HG02943 (cell line): ENCODE measurements around the gene NR1H4.
"Not testable (repeated sequence)": the region's sequence is repeated elsewhere in the genome, so short reads cannot be mapped to it uniquely, and the experiment has no call there.

Experiments
- ATAC-seq: cut with Tn5 transposase; IDR thresholded peaks from one replicate; pipeline ENCODE4 v1.9.1; 2021; ENCODE audit warnings: mild to moderate bottlenecking, low read depth, moderate library complexity; ENCODE audit not compliant: unreplicated experiment

Gene NR1H4

DNA sequence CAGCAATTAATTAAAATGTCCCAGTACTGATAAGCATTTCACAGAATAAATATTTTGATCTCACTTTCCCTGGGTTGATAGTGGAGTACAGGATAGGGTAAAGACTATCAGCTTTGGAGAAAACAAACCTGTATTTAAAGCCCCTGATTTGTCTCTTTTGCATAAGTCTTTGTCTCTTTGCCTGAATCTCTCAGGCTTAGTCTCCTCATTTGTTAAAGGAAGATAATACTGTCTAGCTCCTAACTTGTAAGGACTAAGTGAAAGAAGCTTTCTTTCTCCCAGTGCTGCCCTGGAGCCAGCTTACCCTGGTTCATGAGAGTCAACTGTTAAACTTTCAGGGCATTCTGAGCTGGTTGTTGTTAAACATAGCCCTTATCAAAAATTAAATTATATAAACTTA, 5.5 kb upstream of the NR1H4 start:
- ATAC-seq: no peak

DNA sequence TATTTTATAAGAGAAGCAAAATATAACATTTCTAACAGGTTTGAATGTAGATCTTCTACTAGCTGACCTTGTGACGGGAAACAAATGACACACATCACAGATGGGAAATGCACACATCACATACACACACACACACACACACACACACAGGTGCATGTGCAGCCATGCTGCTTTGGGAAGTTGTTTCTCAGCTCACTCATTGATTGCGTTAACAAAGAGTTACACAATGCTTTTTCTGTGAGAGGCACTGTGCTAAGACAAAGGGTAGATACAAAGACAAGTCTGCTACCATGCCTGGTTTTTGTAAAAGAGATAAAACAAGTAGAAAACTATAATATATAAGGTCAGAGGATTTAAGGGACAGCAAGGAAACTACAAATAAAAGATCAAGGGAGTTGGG, 1.3 kb upstream of the NR1H4 start:
- ATAC-seq: no peak

DNA sequence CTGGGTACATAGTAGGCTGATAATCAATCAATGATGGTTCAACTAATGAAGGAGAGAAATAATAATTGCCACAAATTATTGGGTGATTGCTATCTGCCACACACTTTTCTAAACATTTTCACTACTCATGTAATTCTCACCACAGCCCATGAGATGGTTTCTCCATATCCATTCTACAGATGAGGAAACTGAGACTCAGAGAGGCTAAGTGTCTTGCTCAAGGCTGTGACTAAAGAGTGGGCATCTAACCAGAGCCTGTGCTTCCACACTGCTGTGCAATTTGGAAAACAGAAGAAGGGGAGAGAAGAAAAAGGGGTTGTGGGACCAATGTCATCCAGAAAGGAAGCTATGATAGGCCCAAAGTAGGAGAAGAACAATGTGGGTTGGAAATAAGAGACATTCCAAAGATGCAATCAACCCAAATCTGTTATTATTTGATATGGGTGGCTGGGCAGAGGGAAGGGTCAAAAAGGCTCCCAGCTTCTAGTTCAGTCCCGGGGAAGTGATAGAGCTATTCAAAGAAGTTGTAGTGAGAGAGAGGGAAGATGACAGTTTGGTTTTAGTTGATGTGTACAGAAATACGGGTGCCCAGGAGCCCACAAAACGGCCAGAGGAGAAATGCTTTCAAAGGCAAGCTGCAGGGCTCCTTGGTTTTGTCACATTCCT, 483 bp upstream of the NR1H4 start:
- no peak for ATAC-seq

DNA sequence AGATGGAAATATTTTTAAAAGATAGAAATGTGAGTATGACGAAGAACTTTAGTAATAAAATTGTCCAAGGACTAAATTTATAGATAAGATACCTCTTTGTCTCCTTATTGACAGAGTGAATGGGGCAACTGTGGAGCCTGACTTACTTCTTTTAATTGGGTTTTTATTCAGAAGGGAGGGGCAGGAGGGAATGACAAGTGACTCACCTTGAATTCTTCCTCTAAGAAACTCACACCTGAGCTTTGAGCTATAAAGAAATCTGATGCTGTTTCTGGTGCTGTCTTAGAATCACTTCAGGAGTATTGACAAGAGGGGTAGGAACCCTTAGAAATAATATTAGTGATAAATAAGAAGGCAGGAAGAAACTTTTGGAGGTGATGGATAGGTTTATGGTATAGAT, 951 bp downstream of the NR1H4 start:
- no peak for ATAC-seq

DNA sequence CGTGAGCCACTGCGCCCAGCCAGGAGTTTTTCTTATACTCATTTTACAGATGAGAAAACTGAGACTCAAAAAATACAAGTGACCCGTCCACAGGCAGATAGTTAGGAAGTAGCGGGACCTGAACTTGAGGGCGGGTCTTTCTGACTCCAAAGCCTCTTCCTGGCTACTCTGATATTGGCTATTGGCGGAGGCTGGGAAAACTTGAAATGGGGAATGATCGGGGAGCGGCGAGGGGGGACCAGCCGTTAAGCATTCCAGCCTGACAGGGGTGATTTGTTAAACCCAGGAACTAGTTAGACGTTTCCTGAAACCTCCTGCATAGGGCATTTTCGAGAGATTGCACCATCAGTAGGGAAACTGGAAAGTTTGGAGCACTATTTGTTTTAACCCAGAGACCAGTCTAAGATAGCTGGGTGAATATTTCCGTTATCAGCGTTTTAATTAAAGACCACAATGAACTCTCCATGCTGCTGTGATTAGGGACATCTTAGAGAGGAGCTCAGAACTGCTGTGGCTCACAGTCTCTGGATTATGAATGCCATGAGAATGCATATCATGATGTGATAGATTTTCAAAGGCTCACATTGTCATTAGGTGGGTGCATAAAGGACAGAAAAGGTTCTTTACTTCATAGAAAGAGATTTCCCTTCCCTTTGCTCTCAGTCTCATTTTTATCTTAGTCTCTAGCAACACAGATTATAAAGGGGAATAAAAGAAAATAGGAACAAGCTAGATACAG, 2.5 kb downstream of the NR1H4 start:
- ATAC-seq: no peak

DNA sequence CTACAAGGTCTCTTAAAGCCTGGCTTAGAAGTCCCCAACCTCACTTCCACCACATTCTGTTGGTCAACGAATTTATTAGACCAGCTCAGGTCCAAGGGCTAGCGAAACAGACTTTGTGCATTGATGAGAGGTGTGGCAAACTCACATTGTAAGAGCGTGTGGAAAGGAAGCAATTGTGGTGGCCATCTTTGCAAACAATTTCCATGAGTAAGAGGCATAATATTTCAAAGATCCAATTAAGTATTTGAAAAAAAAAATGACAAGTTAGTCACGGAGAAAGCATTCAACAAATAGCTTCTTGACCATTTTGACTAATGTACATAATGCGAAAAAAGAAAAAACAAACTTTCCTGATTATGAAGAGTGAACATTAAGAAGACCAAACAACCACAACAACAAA, 7.4 kb downstream of the NR1H4 start:
- ATAC-seq: no peak

DNA sequence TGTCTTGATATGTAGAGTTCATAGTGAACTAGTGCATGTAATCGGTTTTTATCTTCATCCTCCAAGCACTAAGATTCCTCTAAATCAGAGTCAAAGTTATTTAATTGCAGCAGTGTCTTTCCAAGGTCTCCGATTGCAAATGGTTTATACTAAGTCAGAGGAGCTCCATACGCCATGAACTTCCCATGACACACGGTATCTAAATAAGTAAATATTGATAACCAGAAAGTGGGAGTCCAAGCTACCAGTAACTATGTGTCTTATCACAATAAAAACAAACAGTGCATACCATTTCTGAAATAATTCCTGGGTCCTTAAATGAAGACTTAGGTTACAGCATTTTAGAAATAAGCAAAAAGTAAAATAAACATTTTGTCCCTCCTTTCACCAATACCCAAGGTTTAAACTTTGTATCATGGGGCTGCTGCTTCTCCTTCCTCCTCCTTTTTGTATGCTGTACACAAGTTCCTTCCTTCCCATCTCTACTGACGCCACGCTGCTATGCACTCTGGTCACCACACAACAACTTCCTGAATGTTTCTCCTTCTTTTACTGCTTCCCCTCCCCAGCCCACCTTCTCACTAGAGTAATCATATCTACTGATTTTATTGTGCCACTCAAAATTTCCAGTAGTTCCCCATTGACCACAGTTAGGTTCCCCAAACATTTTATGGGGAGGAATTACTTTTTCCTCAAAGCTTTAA, 10.7 kb downstream of the NR1H4 start:
- no peak for ATAC-seq

DNA sequence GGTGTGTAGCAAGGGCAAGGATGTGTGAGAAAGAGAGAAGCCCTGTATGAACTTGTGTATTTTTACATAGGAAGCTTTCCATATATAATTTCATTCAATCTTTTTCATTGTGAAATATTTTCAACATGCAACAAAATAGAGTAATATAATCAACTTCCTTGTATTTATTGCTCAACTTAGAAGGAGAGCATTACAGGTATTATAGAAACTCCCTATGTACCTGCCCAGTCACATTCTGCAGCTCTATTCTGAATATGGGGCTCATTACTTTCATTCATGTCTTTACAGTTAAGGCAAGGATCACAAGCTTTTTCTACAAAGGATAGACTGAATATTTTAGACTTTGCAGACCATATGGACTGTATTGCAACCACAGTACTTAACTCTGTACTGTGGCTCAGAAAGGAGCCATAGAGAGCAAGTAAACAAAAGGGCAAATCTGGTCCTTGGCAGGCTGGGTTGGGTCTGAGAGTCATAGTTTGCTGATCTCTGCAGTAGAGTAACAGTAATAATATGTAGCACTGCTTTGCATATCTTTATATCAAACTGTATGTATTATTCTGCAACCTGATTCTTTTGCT, 11.3 kb downstream of the NR1H4 start:
- ATAC-seq: no peak

DNA sequence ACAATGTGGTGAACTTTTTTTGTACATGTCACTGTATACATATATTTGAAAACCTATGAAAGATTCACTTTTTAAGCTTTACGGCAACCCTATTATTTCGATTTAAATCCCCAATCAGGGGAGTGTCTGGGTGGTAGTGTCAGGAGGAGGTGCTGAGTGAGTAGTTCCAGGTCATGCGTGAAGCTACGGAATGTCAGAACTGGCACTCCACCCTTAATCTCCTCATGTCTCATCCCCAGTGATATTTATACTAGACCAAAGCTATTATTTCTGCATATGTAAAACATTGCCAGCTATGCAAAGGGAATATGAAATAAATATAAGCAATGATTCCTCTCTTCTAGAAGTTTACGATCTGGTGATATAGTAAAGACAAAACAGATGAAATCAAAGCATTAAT, 12.3 kb downstream of the NR1H4 start:
- ATAC-seq: no peak

DNA sequence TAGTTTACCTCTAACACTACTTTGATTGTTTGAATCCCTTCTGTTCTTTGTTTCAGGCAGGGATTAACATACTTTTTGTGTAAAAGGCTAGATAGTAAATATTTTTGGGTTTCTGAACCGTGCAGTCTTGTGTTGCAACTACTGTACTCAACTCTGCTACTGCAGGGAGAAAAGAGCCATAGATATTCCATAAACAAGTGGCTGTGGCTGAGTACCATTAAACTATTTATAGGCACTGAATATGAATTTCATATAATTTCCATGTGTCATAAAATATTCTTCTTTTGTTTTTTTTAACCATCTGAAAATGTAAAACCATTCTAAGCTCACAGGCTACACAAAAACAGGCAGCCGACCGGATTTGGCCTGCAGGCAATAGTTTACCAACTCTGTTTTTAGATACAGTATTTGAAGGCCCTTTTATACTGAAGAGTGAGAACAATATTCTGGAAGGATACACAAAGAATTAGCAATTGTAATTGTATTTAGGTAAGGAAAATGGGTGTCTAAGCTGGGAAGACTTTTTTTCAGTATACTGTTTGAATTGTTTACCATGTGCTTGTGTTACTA, 15.7 kb downstream of the NR1H4 start:
- no peak for ATAC-seq

DNA sequence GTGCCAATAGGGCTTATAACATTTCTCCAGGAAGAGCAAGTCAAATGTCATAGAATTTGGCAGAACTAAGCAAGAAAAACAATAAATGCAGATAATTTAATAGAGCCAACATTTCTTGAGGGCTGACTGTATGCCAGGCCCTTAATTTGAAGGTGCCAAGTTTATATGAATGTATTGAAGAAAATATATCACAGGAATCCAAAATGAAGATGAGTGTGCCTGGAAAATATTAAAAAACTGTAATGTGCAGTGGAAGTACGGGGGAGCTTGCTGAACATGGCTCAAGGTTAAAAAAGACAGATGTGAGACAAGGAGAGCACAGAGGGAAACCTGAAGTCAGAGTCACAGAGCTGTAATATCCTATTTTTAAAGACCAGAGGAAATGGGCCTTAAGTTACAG, 16.4 kb downstream of the NR1H4 start:
- ATAC-seq: no peak

DNA sequence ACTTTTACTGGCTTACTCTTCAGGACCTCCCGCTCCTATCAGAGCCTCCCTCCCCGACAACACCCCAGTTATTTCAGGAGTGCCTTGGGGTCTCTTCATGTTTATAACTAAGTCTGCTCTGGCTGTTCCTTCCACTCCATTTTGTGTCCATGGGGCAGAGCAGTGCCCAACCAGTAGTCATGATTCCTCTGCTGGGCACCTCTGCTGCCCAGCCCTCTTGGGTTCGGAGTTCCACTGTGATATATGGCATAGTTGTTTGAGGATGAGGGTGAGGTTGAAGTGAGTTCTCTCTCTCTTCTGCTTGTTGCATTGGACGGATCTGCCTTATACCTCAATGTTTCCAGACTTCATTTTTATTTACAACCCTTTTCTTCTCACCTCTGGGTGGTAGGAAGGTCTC, 17.4 kb downstream of the NR1H4 start:
- no peak for ATAC-seq

DNA sequence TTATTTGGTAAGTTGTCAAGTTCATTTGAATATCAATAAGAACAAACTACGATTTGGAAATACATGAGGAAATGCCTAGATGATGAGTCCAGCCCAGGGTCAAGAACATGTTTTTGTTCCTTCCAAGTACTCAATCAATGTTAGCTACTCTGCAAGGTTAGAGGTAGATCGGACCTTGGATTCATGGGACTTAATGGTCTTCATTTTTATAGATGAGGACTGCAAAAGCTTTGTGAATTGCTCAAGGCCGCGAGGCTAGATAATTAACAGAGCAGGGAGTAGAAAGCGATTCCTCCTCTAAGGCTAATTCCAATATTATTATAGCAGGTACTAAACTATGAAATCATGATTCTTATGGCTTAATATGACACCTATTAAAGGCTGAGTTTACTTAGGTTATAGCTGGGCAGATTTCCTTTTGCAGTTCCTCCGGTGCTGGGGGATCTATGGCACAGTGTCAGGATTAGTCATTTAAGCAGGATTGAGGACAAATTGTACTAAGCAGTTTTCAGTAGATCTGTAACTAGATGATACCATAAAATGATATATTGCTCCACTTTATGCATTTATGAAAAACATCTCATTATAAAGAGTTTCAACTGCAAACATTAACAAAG, 19.8 kb downstream of the NR1H4 start:
- ATAC-seq: no peak

DNA sequence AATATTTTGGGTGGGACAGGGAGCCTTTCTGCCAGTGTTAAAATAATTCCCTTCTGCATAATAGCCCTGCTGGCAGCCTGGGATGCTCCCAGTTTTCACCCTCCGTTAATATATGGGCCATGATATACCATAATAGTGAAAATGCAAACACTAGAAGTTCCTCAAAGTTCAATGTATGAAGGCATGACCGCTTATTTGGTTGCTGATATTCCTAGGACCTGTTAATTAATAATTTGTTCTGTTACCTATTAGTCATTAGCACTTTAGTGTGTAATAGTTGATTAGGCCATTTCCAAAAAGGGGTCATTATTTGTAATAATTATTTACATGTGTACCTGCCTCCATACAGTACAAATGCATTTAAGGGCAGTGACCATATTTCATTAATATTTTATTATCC, 20.4 kb downstream of the NR1H4 start:
- no peak for ATAC-seq

DNA sequence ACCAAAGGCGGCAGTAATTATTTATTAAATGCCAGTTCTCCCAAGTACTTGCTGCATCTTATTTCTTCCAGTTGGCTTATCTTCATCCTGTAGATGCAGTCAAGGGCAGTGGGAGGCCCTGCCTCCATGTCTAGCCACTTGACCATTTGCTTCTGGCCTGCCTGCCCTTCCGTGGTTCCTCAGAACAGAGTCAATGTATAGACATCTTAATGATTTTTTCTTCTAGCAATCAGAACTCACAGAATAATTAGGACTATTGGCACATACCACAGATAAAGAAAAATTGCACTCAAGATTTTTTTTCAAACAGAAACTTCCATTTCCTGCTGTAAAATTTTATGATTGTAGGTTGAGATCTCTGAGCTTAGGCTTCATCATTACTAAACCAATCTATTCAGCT, 20.9 kb downstream of the NR1H4 start:
- no peak for ATAC-seq

DNA sequence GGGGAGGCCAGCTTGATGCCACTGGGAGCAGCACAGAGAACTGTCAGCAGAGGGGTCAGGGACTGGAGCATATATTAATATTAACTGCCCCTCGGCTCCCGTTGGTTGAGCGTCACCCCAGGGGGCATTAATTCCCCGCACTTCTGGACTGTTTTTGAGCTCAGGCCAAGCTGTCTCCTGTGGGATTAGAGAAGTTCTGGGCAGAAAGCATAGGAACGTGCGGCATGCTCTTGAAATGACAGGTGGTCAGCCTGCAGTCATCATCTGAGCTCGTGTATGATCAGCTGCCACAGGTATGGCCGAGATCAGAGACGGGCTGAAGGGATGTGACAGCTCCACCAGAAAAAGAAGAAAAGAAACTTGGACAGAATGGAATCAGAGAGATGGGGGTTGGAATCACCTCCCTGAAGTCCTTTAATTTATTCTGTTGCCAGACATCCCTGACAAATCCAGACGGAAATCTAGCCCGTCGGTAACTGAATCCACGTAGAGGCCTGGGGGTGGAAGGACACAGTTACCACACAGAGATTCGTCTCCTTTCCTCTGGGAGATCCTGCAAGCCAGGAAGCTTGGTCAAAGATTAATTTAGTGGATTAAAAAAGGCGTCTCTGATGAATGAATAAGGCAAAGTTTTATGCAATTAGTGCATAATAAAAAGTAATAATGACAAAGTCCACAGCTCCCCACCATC, 23.6 kb downstream of the NR1H4 start:
- no peak for ATAC-seq

DNA sequence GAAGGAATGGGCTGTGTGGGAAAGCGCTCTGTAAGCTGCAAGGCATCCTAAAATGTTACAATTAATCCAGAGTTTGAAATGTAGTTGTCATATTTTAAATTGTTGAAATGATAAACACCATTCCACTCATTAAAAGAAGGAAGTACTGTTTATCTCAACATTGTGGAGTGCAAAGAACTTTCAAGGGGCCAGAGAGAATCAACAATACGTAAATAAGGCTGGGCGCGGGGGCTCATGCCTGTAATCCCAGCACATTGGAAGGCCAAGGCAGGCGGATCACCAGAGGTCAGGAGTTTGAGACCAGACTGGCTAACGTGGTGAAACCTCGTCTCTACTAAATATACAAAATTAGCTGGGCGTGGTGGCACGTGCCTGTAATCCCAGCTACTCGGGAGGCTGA, 24.5 kb downstream of the NR1H4 start:
- no peak for ATAC-seq

DNA sequence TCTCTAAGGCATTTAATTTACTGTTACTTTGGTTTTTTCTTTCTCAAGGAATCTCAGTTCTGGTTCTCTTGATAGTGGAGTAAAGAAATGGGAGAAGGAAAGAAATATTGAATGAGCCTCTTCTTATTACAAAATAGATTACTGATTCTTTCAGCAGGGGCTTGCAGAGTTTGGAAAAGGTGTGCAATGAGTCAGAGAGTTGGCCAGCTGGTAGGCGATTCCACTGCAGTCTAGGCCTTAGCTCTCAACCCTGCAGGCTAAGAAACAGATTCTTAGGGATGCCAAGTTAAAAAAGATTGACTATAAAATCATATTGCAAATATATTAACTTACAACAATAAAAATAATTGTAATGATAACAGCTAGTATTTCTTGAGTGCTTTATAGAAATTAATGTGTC, 25.8 kb downstream of the NR1H4 start:
- no peak for ATAC-seq

DNA sequence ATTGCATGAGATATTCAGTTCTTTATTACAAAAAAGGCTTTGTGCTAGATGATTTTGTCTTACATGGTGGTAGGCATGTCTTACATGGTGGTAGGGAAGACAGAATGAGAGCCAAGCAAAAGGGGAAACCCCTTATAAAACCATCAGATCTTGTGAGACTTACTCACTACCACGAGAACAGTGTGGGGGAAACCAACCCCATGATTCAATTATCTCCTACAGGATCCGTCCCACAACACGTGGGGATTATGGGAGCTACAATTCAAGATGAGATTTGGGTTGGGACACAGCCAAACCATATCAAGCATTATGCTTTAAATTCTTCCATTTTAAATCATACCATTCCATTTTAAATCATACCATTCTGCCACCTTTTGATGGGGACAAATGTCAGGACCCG, 29.1 kb downstream of the NR1H4 start:
- ATAC-seq: not testable (repeated sequence)

DNA sequence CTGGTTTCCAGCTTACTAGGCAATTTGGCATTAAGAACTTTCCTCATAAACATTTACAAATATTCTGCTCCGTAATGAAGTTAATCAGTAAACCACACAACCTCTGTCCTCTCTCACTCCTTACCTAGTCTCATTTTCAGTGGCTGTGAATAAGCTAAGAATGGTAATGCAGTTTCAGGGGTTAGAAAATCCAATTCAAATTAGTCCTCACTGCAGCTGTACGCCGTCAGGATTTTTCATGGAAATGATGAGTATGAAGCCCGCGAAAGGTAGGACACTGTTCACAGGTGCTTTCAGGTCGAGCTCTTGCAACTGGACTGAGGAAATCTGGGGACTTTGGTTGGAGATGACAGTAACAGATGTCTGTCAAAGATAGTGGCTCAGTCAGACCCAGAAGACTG, 29.6 kb downstream of the NR1H4 start:
- no peak for ATAC-seq
